HG02970 (cell line): ENCODE results near the gene CAMSAP2.

ENCODE experiments used
- ATAC-seq: cut with Tn5 transposase; IDR thresholded peaks from one replicate; pipeline ENCODE4 v1.9.1; 2021; ENCODE audit warnings: mild to moderate bottlenecking, moderate library complexity, moderate number of reproducible peaks; ENCODE audit not compliant: unreplicated experiment, low FRiP score

The CAMSAP2 gene

DNA sequence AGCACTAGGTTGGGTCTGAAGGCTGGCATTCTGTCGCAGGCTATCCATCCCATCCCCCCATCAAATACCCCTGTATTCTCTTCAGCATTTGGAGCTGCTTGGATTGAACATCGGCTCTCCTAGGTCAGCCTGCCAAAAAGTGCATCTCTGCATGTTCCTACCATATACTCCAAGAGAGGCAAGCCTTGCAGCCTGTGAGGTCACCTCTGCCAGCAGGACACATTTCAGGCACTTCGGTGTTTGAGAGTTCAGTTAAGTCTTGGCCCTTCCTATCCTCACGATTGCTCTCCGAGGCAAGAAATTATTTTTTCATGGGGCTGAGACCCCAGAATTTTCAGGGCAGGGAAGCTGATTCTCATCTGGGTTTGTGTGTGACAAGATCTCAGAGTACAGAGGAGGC, 136.7 kb downstream of the CAMSAP2 start:
- no peak for ATAC-seq

DNA sequence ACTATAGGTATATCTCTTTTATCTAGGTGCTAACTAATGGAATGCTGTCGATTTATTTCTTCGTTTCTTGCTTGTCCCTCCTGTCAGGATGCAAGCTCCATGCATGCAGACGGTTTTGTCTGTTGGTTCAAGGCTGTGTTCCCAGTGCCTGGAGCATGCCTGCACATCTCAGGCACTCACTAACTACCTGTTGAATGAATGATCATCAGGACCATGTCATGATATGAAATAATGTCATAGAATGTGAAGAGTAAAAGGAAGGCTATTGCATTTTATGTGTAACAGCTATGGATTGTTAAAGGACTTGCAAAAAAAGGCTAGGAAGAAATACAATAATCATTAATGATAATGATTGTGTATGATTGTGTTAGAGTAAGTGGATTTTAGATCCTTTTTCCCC, 138.3 kb downstream of the CAMSAP2 start:
- ATAC-seq: no peak

DNA sequence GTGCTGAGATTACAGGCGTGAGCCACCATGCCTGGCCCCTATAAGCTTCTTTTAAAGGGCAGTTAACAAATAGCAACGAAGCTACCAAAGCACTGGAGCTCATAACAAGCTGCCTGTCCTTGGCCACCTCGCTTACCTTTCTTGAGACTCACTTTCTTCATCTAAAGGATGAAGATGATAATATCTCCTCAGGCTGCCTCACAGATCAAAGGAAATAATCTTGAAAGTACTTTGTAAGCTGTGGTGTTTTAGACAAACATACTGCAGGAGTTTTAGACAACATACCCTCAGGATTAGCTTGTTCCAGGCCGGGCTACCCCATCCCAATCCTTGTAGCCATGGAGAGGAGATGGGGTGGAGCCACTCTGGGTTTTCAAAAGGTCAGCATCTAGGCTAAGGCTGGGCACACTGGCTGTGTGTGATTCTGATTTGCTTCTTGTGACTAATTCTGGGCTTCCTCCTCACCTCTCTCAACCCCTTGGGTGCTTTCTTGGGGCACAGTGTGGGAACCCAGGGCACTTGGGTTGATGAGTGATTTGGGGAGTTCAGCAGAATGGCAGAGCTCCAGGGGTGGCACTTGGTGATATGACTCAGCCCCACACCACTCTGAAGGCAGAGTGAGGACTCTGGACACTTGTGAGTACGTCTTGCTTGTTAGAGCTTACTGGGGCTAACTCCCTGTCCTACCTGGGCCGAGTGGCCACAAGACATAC, 139.3 kb downstream of the CAMSAP2 start:
- ATAC-seq: no peak

DNA sequence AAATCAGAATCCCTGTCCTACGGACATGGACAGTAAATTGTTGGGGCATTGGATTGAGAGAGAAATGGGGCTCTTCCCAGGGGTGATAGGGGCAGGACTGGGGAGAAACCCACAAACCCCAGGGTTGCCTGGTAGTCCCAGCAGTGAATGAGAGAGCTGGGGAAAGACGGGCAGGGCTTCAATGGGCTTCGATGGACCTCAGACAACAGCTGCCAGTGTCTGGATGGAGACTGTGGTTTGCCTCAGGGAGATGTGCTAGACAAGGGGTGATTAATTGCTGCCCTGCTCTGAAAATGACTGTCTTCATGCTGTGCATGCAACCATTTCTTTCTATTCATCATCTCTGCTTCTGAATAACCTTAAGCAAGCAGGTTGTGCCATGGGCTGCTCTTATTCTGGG, 141.5 kb downstream of the CAMSAP2 start:
- no peak for ATAC-seq

DNA sequence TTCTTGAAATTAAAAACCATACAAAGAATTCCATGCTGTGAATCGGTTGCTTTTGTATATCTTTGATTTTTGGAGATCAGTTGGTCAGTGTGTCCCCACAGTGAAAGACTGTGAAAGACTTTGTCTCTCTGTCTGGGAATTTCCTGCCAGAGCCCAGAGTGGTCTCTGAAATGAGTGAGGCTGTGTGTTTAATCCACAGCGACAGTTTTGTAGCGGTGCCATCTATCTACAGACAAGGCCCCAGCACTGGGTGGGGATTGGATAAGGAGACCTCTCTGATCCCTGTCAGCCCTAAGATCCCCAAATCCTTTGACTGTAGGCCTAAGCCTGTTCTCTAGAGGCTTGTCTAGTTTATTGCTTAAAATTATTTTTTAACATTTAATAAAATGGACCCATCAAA, 144.4 kb downstream of the CAMSAP2 start:
- no peak for ATAC-seq

DNA sequence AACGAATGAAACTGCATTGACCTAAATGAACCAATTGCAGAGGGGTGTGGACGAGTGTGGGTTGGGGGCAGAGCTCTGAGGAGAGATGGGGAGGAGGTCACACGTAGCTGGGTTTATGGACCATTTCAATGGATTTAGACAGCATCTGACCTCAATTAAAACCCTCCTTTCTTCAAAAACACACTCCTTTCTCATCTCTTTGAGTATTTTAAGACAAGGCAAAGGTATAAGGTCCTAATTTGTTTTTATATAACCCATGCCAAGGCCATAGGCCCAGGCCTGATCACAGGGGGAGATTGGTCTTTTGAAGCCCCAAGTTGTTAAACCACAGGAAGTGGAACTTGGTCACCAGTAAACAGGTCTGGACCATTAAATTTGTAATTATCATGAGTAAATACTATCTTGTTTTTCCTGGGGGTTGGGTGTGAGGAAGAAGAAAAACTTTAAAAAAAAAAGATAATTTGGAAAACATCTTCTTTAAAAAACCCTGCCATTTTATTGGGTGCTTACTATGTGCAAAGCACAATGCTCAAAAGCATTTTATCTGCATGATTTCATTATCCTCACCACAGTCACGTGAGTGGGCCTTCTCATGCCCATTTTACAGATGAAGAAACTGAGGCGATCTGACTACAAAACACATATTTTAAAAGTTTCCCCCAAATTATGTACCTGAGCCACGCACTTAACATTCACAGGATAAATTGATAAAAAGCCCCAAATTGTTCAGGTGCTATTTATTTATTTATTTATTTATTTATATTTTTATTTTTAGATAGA, 147.1 kb downstream of the CAMSAP2 start:
- no peak for ATAC-seq

DNA sequence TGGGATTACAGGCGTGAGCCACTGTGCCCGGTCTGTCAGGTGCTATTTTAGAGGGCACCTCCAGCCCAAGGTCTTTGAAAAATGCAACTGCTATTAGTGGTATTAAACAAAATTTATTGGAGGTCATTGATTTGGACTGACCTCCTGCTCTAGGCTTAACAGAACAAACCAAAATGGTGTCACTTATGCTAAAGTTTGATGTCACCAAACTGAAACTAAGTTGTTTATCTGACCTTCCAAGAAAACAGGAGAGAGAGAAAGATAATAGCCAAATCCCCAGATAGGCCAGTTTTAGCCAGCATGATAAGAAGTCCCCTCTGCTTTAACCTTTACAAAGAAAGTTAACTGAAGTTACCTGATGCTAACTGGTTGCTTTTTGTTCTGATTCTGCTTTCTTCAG, 147.9 kb downstream of the CAMSAP2 start:
- ATAC-seq: no peak

DNA sequence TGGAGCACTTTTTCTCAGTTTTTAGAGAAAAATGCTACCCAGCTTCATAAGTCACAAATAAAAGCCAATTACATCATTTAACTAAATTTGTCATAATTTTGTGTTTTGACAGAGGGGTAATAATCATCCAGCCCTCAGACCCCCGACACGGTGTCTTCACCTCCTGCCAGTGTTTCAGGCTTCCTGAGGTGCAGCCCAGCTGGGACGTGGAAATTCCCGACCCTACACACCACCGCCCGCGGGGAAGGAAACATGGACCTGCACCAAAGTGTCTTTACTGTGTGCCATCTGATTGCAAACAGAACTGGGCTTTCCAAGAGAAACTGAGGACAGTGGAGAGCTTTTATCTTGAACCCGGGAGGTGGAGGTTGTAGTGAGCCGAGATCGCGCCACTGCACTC, 148.3 kb downstream of the CAMSAP2 start:
- no peak for ATAC-seq

DNA sequence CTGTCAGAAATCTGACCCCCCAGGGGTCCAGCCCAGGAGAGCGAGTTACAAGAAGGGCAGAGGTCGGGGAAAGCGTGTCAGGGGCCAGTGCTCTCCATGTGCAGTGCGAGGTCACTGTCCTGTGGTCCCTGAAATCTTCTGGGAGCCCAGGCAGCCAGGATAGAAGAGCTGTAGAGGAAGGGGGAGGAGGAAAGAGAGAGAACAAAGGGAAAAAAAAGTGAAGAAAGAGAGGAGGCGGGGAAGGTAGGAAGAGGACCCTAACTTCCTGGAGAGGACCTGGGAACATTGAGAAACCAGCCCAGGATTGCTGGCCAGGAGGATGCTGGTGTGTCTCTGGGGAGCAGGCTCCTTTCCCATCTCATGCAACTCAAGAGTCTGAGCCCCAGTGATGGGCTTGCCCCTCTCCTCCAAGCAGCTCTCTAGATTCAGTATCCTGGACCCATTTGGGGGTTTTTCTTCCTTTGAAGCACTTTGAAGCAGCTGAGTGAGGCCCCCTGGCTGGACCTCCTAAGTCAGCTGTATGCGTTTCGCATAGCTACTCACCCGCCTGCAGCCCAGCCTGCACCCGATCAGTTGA, 149.2 kb downstream of the CAMSAP2 start:
- ATAC-seq: no peak

DNA sequence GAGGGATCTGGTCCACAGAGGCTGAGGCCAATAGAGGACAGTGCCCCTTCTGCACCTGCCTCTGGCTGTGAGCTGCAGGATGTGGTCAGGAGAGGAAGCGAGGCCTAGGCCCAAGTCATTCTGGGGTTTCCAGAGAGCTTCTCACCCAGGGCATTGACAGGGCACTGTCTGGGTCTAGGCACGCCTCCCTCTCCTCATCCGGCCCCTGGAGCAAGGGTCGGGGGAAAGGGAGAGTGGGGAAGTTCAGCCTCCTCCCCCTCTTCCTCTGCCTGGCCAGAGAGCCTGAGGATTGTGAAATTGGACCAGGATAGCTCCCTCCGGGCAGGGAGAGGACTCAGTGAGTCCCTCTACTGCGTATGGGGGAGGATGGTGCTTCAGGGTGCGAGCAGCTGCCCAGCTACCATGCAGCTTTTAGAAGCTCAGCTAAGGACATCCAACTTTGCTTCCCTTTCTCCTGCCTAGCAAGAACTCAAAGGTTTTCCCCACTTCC, 149.7 kb downstream of the CAMSAP2 start:
- ATAC-seq: peak; percentile 73

DNA sequence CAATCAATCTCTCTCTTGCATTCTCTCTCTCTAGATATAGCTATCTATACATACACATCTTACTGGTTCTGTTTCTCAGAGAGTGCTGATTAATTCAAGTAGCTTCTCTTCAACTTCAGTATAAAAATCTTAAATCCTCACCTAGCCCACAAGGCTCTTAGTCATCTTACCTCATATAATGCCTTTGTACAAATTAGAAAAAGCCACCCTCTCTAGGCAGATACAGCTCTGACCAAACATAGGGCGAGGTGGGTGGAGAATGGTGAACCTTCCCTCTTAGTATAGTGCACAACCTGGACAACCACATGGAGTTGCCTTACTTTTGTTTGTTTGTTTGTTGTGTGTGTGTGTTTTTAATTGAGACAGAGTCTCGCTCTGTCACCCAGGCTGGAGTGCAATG, 150.9 kb downstream of the CAMSAP2 start:
- ATAC-seq: no peak

DNA sequence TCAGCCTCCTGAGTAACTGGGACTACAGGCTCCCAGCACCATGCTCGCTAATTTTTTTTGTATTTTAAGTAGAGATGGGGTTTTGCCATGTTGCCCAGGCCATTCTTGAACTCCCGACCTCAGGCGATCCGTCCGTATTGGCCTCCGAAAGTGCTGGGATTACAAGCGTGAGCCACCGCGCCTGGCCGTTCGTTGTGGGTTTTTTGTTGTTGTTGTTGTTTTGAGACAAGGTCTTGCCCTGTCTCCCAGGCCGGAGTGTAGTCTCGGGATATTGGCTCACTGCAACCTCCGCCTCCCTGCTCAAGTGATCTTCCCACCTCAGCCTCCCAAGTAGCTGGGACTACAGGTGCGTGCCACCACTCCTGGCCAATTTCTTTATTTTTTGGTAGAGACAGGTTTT, 151.3 kb downstream of the CAMSAP2 start:
- no peak for ATAC-seq

DNA sequence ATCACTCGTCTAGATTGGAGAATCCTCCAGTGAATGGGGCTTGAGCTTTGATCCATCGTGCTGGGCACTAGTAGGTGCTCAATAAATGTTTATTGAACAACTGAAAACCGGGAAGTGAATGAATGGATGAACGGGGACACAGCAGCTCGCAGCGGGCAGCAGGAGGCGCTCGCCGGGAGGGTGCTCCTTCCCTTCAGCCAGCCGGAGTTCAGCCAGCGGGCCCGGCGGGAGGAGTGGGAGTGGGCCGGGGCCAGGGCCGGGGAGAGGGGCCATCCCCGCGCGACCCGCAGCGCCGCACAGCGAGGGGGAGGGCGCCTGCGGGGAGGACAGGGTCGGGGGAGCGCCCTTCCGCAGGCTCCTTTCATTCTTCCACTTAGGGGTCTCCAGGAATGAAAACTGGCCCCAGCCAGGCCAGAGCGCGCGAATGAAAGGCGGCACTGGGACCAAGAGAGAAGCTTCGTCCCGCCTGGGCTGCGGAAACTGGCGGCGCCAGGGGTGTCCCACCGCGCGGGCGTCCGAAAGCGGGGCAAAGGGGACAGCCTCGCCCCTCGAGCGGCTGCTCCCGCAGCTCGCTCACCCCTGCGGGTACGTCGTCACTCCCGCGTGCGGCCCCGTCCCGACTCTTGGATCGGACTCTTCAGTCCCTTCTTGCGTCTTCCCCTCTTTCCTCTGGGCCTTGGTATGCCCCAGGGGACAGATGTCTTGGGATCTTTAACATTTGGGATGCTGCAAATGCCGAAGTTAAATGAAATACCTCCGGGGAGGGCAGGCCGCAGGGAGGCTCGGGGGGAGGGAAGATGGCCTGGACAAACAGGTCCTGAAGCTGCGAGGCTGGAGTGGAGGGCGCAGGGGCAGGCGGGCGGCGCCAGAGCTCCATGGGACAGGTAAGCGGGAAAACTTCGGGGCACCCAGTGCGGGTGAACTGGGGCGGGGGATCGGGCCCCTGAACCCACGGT, 152.4 kb downstream of the CAMSAP2 start:
- no peak for ATAC-seq

DNA sequence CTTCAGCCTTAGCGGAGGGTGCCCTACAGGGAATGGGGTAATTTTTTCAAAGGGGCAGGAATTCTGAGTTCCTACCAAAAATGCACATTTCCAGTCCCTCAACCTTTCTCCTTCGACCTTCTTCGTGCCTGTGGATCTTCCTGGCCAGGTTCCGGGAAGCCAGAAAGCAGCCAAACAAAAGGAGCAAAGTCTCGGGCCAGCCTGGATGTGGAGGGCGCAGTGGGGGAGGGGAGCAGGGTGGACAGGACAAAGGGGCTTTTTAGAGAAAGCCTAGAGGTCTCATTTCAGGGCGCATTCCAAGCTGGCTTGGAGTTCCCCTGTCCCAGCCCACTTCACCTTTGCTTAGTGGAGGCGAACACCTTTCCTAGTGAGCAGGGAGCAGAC, 153.1 kb downstream of the CAMSAP2 start:
- no peak for ATAC-seq

DNA sequence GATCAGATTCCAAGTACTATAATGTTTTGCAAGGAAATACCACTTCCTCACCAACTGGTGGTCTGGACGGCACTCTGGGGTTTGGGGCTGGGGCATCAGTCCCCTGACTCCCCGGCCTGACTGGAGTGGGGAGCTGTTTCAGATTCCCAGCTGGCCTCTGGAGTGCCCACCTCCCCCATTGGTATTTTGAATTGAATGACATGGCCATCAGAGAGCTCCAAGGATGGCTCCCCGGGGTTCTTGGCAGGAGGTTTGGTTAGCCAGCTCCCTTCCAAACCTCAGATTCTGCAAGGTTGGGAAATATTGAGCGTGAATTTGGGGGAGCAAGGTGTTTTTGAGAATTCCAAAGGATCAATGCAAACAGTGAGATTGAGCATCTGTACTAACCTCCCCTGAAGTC, 153.9 kb downstream of the CAMSAP2 start:
- no peak for ATAC-seq

DNA sequence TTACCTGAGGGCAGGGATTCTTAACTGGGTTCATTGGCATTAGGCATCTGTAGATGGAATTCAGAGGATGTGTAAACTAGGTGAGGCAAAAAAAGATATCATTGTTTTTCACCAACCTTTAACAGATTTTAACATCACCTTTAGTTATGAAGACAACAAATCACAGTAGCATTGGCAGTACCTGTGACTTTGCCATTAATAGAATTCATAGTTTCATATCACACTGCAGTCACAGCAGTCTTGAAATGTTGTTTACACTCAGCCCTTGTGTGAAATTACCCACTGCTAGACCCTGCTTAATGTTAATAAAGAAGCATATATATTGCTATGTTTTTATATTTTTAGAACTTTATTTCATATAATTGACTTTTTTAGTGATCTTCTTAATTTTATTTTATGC, 154.3 kb downstream of the CAMSAP2 start:
- ATAC-seq: no peak

DNA sequence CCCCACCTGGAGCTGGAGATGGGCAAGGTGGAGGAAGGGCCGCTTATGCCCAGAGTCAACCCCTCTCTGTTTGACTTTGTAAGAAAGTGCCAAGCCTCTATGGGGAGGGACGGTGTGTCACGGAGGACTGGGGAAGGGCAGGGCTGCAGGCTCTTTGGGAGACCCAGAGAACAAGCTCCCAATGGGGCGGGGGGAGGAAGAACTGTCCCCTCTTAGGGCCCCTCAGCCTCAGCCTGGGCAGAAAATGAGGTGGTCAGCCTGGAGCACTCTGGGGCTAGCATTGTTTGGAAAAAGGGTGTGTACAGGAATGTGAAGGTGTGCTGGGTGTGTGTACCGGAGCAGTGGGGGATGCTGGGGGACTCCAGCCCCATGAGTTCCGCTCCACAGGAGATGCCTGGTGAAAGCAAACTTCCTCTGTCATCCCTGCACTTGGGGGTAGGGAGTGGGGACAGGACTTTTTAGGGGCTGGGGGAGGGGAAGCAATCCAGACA, 154.8 kb downstream of the CAMSAP2 start:
- no peak for ATAC-seq

DNA sequence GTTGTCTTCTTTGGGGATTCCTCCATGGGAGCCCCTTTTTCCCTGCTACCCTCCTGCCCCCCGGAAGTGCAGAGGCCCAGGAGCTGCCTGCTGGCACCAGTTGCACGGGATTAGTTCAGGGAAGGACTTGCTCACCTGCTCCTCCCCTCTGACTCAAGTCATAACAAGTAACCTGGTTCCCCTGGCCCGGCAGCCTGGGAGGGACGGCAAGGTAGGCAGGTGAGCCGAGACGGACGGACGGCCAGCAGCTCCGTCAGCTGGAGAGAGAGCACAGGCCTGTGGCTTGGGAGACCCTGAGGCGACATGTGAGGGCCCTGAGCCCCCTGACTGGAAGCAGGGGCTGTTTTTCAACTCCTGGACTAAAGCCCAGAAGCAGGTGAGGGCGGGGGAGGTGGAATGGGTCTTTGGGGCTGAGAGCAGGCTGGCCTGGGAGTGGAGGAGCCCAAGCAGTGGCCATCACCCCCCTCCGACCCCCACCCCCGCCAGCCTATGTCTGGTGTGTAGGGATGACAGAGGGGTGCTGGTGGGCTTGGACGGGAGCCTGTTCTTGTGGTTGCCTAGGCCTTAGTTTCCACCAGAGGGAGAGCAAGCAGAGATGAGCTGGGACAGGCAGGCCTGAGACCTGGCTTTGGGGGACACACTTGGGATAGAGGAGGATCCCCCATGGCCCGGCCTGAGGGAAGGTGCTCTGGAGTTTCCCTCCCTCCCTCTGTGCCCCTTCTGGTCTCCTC, 156.2 kb downstream of the CAMSAP2 start, which contains the start of gene INAVA:
Gene INAVA (plus strand): TSS at position 189 of the 731 bp plus-strand sequence. CDS start 3,501 bp downstream, outside the sequence.
- ATAC-seq: no peak

DNA sequence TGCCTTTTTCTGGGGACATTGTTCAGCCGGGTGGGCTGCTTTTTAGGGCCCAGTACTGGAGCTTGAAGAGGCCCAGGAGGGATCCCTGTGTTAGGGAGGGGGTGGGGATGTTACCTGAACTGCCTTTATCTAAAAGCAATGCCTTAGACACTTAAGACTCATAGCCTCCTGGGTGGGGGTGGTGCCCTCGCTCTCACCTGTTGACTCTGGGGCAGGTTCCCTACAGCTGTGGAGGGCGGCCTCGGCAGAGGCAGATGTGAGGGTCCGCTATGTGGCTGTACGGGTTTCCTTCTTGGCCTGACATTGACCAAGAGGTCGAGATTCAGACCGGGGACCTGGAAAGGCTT, 156.7 kb downstream of the CAMSAP2 start:
- no peak for ATAC-seq
